ENCODE measurements around the gene CLCC1.

Gene CLCC1

GRCh38 chr1:108955111-108955510 is 8.2 kb downstream of the CLCC1 start:
- DNase-seq (ENCODE audit: low read depth): no peak
- no peak overlapping the region for H3K4me3 ChIP-seq (ENCODE audit: low read depth, low read length)
- TF ChIP-seq, protein P1, sequence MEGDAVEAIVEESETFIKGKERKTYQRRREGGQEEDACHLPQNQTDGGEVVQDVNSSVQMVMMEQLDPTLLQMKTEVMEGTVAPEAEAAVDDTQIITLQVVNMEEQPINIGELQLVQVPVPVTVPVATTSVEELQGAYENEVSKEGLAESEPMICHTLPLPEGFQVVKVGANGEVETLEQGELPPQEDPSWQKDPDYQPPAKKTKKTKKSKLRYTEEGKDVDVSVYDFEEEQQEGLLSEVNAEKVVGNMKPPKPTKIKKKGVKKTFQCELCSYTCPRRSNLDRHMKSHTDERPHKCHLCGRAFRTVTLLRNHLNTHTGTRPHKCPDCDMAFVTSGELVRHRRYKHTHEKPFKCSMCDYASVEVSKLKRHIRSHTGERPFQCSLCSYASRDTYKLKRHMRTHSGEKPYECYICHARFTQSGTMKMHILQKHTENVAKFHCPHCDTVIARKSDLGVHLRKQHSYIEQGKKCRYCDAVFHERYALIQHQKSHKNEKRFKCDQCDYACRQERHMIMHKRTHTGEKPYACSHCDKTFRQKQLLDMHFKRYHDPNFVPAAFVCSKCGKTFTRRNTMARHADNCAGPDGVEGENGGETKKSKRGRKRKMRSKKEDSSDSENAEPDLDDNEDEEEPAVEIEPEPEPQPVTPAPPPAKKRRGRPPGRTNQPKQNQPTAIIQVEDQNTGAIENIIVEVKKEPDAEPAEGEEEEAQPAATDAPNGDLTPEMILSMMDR (IDR thresholded peaks at IDR 0.05; ENCODE audit: low read depth, low read length, missing control alignments): no peak
- in situ Hi-C loops (cut with HindIII; ENCODE audit: low sequenced_read_pairs): no loop called here

- TF ChIP-seq, protein P1 (IDR thresholded peaks at IDR 0.05; ENCODE audit: low read depth, low read length, missing control alignments): no peak
- no peak overlapping the region for H3K4me3 ChIP-seq (ENCODE audit: low read depth, low read length)
- in situ Hi-C loops (cut with HindIII; ENCODE audit: low sequenced_read_pairs): no loop called here
Observed at GRCh38 chr1:108953452-108953851, 9.8 kb downstream of the CLCC1 start.

GRCh38 chr1:108951242-108951641 is 12.0 kb downstream of the CLCC1 start:
- no peak for DNase-seq (ENCODE audit: low read depth)
- in situ Hi-C loops (cut with HindIII; ENCODE audit: low sequenced_read_pairs): no loop called here
- TF ChIP-seq, protein P1 (IDR thresholded peaks at IDR 0.05; ENCODE audit: low read depth, low read length, missing control alignments): no peak
- no peak overlapping the region for H3K4me3 ChIP-seq (ENCODE audit: low read depth, low read length)

More at GRCh38 chr1:108953452-108953851, 9.8 kb downstream of the CLCC1 start:
- no peak for DNase-seq (ENCODE audit: low read depth)

- in situ Hi-C loops (cut with HindIII; ENCODE audit: low sequenced_read_pairs): no loop called here
- TF ChIP-seq, protein P1 (IDR thresholded peaks at IDR 0.05; ENCODE audit: low read depth, low read length, missing control alignments): no peak
- H3K4me3 ChIP-seq (ENCODE audit: low read depth, low read length): no peak overlapping the region
- no peak for DNase-seq (ENCODE audit: low read depth)
Observed at GRCh38 chr1:108949044-108949443, 14.2 kb downstream of the CLCC1 start.

- H3K4me3 ChIP-seq (ENCODE audit: low read depth, low read length): no peak overlapping the region
- in situ Hi-C loops (cut with HindIII; ENCODE audit: low sequenced_read_pairs): no loop called here
- TF ChIP-seq, protein P1 (IDR thresholded peaks at IDR 0.05; ENCODE audit: low read depth, low read length, missing control alignments): no peak
- DNase-seq (ENCODE audit: low read depth): no peak
Observed at GRCh38 chr1:108947871-108948525, 15.3 kb downstream of the CLCC1 start.

- no peak overlapping the region for H3K4me3 ChIP-seq (ENCODE audit: low read depth, low read length)
- in situ Hi-C loops (cut with HindIII; ENCODE audit: low sequenced_read_pairs): no loop called here
- TF ChIP-seq, protein P1 (IDR thresholded peaks at IDR 0.05; ENCODE audit: low read depth, low read length, missing control alignments): no peak
- DNase-seq (ENCODE audit: low read depth): no peak
Observed at GRCh38 chr1:108936170-108936569, 27.1 kb downstream of the CLCC1 start.
